GM12878 (cell line): ENCODE results near the gene ZMIZ1. TPM values are rescaled to one million over a fixed set of nuclear protein-coding genes. Genes with fewer than 3 reads are reported as not detected.

Experiments used
- ATAC-seq: fragments of 200-7000 bp; cut with Tn5 transposase; 3 replicates; pipeline ENCODE4 v1.9.1; 2020; ENCODE audit warnings: mild to moderate bottlenecking, moderate library complexity
- BruUV-seq: library from RNA; stranded (reverse); fragments of 400-500 nt; replicated peaks from 2 replicates; lab custom pipeline; 2021; lab: Mats Ljungman, UMichigan
- CTCF ChIA-PET: fragments of 300-600 bp; sonication (Branson Sonifier 250); formaldehyde crosslinking; extraction: SDS; loops from one replicate; lab custom pipeline; 2021; ENCODE audit warnings: inconsistent platforms; lab: Yijun Ruan, JAX
- POLR2A ChIA-PET: fragments of 350-600 bp; formaldehyde crosslinking; extraction: SDS; loops from one replicate; lab custom pipeline; 2021; ENCODE audit warnings: inconsistent platforms; lab: Charles Lee
- RAD21 ChIA-PET: fragments of 300-600 bp; sonication (Branson Sonifier 250); formaldehyde crosslinking; loops from one replicate; lab custom pipeline; 2023; ENCODE audit warnings: antibody characterized with exemption; ENCODE audit not compliant: unreplicated experiment; lab: Charles Lee
- SMC1A ChIA-PET: fragments of 300-600 bp; sonication (Branson Sonifier 250); formaldehyde crosslinking; loops from one replicate; lab custom pipeline; 2023; ENCODE audit not compliant: unreplicated experiment, uncharacterized antibody; lab: Charles Lee
- DNase-seq: peaks from one replicate; pipeline ENCODE4 v3.0.0-alpha.2; 2011; ENCODE audit warnings: low read depth, low spot score
- FAIRE-seq: peaks from 3 replicates; lab custom pipeline; 2011; peaks lifted over from hg19 to GRCh38; lab: Jason Lieb, UNC
- H2AFZ ChIP-seq: 2 replicates; pipeline ENCODE4 v1.6.0; 2011; ENCODE audit warnings: low read depth, low read length, control low read depth; ENCODE audit not compliant: control insufficient read depth
- H3K27ac ChIP-seq: 2 replicates; pipeline ENCODE4 v1.5.1; 2011; ENCODE audit warnings: control low read depth; ENCODE audit not compliant: control insufficient read depth, insufficient read depth
- H3K27me3 ChIP-seq, 2 experiments: replicated peaks in 1 of 2; 2 replicates each; pipeline versions ENCODE4 v1.6.0 to v1.6.1; 2011; ENCODE audit warnings: low read length in 1 of 2; ENCODE audit not compliant: control insufficient read depth in 2 of 2, insufficient read depth in 2 of 2
- H3K36me3 ChIP-seq, 2 experiments: 2 replicates each; pipeline ENCODE4 v1.5.1; 2011; ENCODE audit warnings: low read length in 1 of 2; ENCODE audit not compliant: control insufficient read depth in 2 of 2, insufficient read depth in 2 of 2
- H3K4me1 ChIP-seq: 2 replicates; pipeline ENCODE4 v1.6.1; 2011; ENCODE audit warnings: mild to moderate bottlenecking, low read length, moderate library complexity, mixed read lengths; ENCODE audit not compliant: control insufficient read depth, insufficient read depth
- H3K4me2 ChIP-seq: 2 replicates; pipeline ENCODE4 v1.6.0; 2011; ENCODE audit warnings: control low read depth; ENCODE audit not compliant: control insufficient read depth, insufficient read depth
- H3K4me3 ChIP-seq: fragments of 200-600 bp; sonication (generic); 2 replicates; pipeline ENCODE4 v1.5.1; 2016
- H3K79me2 ChIP-seq: 2 replicates; pipeline ENCODE4 v1.6.0; 2011; ENCODE audit warnings: low read length; ENCODE audit not compliant: control insufficient read depth, insufficient read depth
- H3K9ac ChIP-seq: 2 replicates; pipeline ENCODE4 v1.8.0; 2011; ENCODE audit warnings: low read length, control low read depth, mixed read lengths; ENCODE audit not compliant: control insufficient read depth, insufficient read depth
- H3K9me3 ChIP-seq: replicated peaks from 3 replicates; pipeline ENCODE4 v1.5.1; 2011; ENCODE audit warnings: mild to moderate bottlenecking, low read length; ENCODE audit not compliant: control insufficient read depth, insufficient read depth
- H4K20me1 ChIP-seq: 2 replicates; pipeline ENCODE4 v1.6.0; 2011; ENCODE audit not compliant: control insufficient read depth, insufficient read depth
- CHD4 ChIP-seq: fragments of 200-600 bp; sonication (generic); IDR thresholded peaks from 2 replicates; pipeline ENCODE4 v1.6.1; 2016; ENCODE audit warnings: mild to moderate bottlenecking
- JUNB ChIP-seq: IDR thresholded peaks from 2 replicates; pipeline ENCODE4 v1.6.1; 2016; ENCODE audit warnings: antibody characterized with exemption, mild to moderate bottlenecking
- MYC ChIP-seq: IDR thresholded peaks from 2 replicates; pipeline ENCODE4 v1.6.1; 2011; ENCODE audit warnings: mild to moderate bottlenecking, low read length, moderate library complexity, inconsistent platforms; ENCODE audit not compliant: insufficient read depth, insufficient replicate concordance, insufficient read length, severe bottlenecking
- PAX5 ChIP-seq: IDR thresholded peaks from 2 replicates; pipeline ENCODE4 v1.6.1; 2011; ENCODE audit warnings: low read depth, low read length, borderline replicate concordance
- POU2F2 ChIP-seq: IDR thresholded peaks from 3 replicates; pipeline ENCODE4 v1.6.1; 2011; ENCODE audit warnings: low read depth, mild to moderate bottlenecking, low read length, borderline replicate concordance
- RELA ChIP-seq: fragments of 450-650 bp; IDR thresholded peaks from 2 replicates; pipeline ENCODE4 v1.8.0; 2014; ENCODE audit warnings: borderline replicate concordance; ENCODE audit not compliant: partially characterized antibody
- RUNX3 ChIP-seq: IDR thresholded peaks from 2 replicates; pipeline ENCODE4 v1.6.1; 2012; ENCODE audit warnings: low read length, inconsistent platforms
- SMAD1 ChIP-seq: fragments of 450-650 bp; IDR thresholded peaks from 2 replicates; pipeline ENCODE4 v1.6.1; 2018; ENCODE audit warnings: mild to moderate bottlenecking, low read depth; ENCODE audit not compliant: partially characterized antibody
- ZNF24 ChIP-seq: fragments of 450-650 bp; IDR thresholded peaks from 2 replicates; pipeline ENCODE4 v1.6.1; 2017; ENCODE audit warnings: antibody characterized with exemption, mild to moderate bottlenecking
- WGBS: methylation state at CpG from one replicate; pipeline ENCODE4 v1.1.6; 2016; ENCODE audit warnings: low lambda C conversion rate; ENCODE audit not compliant: insufficient replicate concordance, insufficient coverage; ENCODE audit errors: missing lambda C conversion rate; 5-methylcytosine and 5-hydroxymethylcytosine counted together
- in situ Hi-C: fragments of 300-500 bp; cut with MboI; formaldehyde crosslinking; loops from 9 replicates; pipeline ENCODE4 v1.14.3; 2018; ENCODE audit warnings: mixed read lengths
- intact Hi-C: fragments of 100-400 bp; cut with micrococcal nuclease; formaldehyde crosslinking; loops from one replicate; pipeline ENCODE4 v1.14.2; 2022; ENCODE audit not compliant: unreplicated experiment
- polyA plus RNA-seq, 11 experiments: library from polyadenylated mRNA; depleted of rRNA in 4 of 11; unstranded in 6 of 11; stranded (reverse) in 5 of 11; fragments of >200 nt; fragmentation: Nextera tagmentation in 4 of 11; fragmentation: Illumina TruSeq in 1 of 11; extraction: Ambion mirVana in 4 of 11; extraction: Trizol in 1 of 11; gene quantifications; 1 replicate in 1 of 11; 2 replicates in 10 of 11; pipeline versions ENCODE4 v1.2.1 to v1.2.3, GENCODE V29; 2011 to 2016; ENCODE audit warnings: inconsistent platforms in 2 of 11, missing spikeins in 2 of 11, low read depth in 1 of 11
- total RNA-seq, 4 experiments: library from RNA; depleted of rRNA in 3 of 4; stranded (reverse); fragments of >200 nt in 3 of 4; fragmentation: Illumina TruSeq in 1 of 4; extraction: Trizol in 1 of 4; gene quantifications; 2 replicates each; pipeline versions ENCODE4 v1.2.1 to v1.2.3, GENCODE V29; 2013 to 2021
- TF ChIP-seq, protein P1 (sequence below): fragments of 450-650 bp; IDR thresholded peaks from 2 replicates; pipeline ENCODE4 v1.6.1; 2018; ENCODE audit warnings: mild to moderate bottlenecking, low read depth, moderate library complexity; ENCODE audit not compliant: partially characterized antibody

ZMIZ1 gene
- total and polyA plus RNA-seq, 10 of the 15 experiments (the other 5 are each of a cell fraction or from before 2014, with no cell fraction given): 3.1 to 82.3 (median 14.9) TPM

DNA sequence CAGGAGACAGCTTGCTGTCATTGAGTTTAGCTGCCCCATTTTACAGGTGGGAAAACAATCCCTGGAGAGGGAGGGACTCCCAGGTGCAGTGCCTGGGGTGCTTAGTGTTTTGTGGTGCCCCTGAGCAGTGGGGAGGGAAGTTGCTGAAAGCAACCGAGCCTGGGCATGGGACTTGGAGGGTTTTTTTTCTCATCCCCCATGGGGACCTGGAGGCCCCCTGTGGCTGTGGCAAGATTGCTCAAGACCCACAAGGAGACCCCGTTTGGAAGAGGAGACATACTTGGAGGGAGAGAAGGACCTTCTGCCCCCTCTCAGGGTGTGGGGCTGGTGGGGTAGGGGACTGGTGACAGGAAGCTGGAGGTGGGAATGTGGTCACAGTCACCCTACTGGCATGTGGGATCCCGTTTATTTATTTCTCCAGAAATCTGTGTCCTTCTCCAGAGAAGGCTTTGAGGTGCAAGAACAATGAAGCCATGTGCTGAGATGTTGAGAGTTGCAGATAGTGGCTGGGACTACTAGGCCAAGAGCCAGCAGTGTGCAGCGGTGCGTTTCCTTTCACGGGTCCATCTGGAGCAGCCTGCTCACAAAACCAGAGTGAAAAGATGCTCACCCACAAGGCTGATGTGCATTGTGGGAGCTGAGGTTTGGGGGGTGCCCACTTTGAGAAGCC, 21.5 kb downstream of the ZMIZ1 start:
- peaks cover 0 to 2% of the 10 kb centered on the region in 2 experiments; a peak in 1 of 4 replicates for H3K27me3 ChIP-seq
- no peak overlapping the region; the same call in 1 of the 2 replicates for H3K4me2 ChIP-seq
- WGBS: 6% methylated on average over 6 of the region's 6 CpGs
- H3K36me3 ChIP-seq: no peaks in the 10 kb centered on the region
- H3K9ac ChIP-seq: no peak overlapping the region
- no peak overlapping the region for H2AFZ ChIP-seq
- ChIA-PET CTCF (no interaction called here), POLR2A (no interaction called here), SMC1A (interaction anchor here (1.2 kb wide), 1 partner anchor 13 kb away, joined by 3 read pairs; no protein-coding TSS in a partner anchor), RAD21 (no interaction called here)
- BruUV-seq: no TSS peak
- in situ Hi-C loops: no loop called here
- no peak overlapping the region for H3K27ac ChIP-seq
- peaks cover 21% of the 10 kb centered on the region for H3K4me1 ChIP-seq
- no peaks in the 10 kb centered on the region for H4K20me1 ChIP-seq
- H3K4me3 ChIP-seq: no peak overlapping the region
- intact Hi-C loops: no loop called here
- no peaks in the 10 kb centered on the region for H3K79me2 ChIP-seq
- 0 out of 3 replicates have a peak, but pooled peaks have one; percentile 31 for ATAC-seq
- no peak for DNase-seq
- H3K9me3 ChIP-seq: no peaks in the 10 kb centered on the region
- TF ChIP-seq ZNF24: no peak
- peak; percentile 85; the same call in 1 of the 2 replicates for TF ChIP-seq PAX5
- TF ChIP-seq RUNX3: peak; percentile 29; the same call in 1 of the 2 replicates
- no peak for TF ChIP-seq RELA
- FAIRE-seq: no peak

DNA sequence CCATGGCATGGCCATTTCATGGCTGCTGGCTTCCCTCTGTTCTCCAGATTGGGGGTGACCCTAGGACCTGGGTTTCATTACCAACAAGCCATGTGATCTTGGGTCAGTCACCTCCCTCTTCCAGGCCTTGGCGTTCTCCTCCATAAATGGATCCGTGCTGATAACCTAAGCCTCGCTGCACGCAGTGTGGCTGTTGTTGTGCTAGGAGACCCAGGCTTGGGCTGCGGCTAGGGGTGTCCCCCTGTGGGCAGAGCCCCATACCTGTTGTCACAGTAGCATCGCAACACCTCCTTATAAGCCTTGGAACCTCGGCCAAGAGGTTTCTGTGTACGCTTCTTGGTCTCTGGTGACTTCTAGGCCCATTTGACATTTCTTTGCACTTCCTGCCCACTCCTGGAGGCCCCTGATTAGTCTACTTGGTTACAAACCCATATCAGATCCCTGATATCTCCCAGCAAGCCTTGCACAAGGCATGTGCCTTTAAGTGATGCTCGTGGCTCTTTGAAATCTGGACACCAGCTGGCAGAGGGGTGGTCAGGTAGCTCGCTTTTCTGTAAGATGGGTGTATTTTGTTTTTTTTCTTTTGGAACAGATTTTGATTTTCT, 23.6 kb downstream of the ZMIZ1 start:
- 0 out of 4 replicates have a peak, but pooled peaks cover 0 to 2% of the 10 kb centered on the region in 2 experiments for H3K27me3 ChIP-seq
- ChIA-PET RAD21 (no interaction called here), SMC1A (no interaction called here), POLR2A (no interaction called here), CTCF (interaction anchor here (1.3 kb wide), 1 partner anchor 10 kb away, joined by 3 read pairs; no protein-coding TSS in a partner anchor)
- intact Hi-C loops (no loop called here), in situ Hi-C loops (no loop called here)
- no peaks in the 10 kb centered on the region for H3K36me3 ChIP-seq
- no peaks in the 10 kb centered on the region for H3K79me2 ChIP-seq
- ATAC-seq (no peak), FAIRE-seq (no peak), DNase-seq (no peak)
- 58% methylated on average over 10 of the region's 10 CpGs for WGBS
- no peak overlapping the region for H3K4me2 ChIP-seq
- no peak overlapping the region for H2AFZ ChIP-seq
- H3K27ac ChIP-seq: no peak overlapping the region
- BruUV-seq: no TSS peak
- no peak overlapping the region for H3K4me3 ChIP-seq
- no peaks in the 10 kb centered on the region for H4K20me1 ChIP-seq
- no peak overlapping the region for H3K9ac ChIP-seq
- H3K9me3 ChIP-seq: no peaks in the 10 kb centered on the region
- H3K4me1 ChIP-seq: peaks cover 19% of the 10 kb centered on the region
- TF ChIP-seq, protein P1, sequence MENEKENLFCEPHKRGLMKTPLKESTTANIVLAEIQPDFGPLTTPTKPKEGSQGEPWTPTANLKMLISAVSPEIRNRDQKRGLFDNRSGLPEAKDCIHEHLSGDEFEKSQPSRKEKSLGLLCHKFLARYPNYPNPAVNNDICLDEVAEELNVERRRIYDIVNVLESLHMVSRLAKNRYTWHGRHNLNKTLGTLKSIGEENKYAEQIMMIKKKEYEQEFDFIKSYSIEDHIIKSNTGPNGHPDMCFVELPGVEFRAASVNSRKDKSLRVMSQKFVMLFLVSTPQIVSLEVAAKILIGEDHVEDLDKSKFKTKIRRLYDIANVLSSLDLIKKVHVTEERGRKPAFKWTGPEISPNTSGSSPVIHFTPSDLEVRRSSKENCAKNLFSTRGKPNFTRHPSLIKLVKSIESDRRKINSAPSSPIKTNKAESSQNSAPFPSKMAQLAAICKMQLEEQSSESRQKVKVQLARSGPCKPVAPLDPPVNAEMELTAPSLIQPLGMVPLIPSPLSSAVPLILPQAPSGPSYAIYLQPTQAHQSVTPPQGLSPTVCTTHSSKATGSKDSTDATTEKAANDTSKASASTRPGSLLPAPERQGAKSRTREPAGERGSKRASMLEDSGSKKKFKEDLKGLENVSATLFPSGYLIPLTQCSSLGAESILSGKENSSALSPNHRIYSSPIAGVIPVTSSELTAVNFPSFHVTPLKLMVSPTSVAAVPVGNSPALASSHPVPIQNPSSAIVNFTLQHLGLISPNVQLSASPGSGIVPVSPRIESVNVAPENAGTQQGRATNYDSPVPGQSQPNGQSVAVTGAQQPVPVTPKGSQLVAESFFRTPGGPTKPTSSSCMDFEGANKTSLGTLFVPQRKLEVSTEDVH: no peak
- TF ChIP-seq POU2F2 (no peak), CHD4 (no peak), JUNB (no peak), SMAD1 (no peak), MYC (no peak)
